Measurements from ENCODE around the gene CHST6. TPM values are rescaled to one million over a fixed set of nuclear protein-coding genes. Genes with fewer than 3 reads are reported as not detected.

CHST6 gene
- total and polyA plus RNA-seq, 2 experiments from 2014 or later = 1.2 to 3.2 TPM

DNA sequence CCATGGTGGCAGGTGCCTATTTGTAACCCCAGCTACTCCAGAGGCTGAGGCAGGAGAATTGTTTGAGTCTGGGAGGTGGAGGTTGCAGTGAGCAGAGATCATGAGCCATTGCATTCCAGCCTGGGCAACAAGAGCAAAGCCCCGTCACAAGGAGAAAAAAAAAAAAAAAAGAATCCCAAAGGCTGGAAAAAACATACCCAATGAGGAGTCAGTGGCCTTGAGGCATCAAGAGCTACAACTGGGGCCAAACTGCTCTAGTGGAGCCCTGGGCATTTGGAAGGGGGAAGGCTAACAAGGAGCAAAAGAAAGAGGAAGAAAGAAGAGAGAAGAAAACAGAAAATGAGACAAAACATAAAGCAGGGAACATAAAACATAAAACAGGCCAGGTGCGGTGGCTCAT is 6.9 kb downstream of the CHST6 start:
- no peak overlapping the region for H3K4me3 ChIP-seq
- no peak for DNase-seq (ENCODE audit: low read depth in 1 of 2, low spot score in 1 of 2)
- H3K27ac ChIP-seq = no peak overlapping the region
- TF ChIP-seq, protein P1, sequence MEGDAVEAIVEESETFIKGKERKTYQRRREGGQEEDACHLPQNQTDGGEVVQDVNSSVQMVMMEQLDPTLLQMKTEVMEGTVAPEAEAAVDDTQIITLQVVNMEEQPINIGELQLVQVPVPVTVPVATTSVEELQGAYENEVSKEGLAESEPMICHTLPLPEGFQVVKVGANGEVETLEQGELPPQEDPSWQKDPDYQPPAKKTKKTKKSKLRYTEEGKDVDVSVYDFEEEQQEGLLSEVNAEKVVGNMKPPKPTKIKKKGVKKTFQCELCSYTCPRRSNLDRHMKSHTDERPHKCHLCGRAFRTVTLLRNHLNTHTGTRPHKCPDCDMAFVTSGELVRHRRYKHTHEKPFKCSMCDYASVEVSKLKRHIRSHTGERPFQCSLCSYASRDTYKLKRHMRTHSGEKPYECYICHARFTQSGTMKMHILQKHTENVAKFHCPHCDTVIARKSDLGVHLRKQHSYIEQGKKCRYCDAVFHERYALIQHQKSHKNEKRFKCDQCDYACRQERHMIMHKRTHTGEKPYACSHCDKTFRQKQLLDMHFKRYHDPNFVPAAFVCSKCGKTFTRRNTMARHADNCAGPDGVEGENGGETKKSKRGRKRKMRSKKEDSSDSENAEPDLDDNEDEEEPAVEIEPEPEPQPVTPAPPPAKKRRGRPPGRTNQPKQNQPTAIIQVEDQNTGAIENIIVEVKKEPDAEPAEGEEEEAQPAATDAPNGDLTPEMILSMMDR (IDR thresholded peaks at IDR 0.05; ENCODE audit: low read depth, low read length) = no peak
- H3K36me3 ChIP-seq = no peaks in the 10 kb centered on the region
- no peaks in the 10 kb centered on the region for H3K4me1 ChIP-seq (ENCODE audit: low read depth)
- H3K9me3 ChIP-seq (ENCODE audit: low read depth) = no peaks in the 10 kb centered on the region
- no peaks in the 10 kb centered on the region for H3K27me3 ChIP-seq

DNA sequence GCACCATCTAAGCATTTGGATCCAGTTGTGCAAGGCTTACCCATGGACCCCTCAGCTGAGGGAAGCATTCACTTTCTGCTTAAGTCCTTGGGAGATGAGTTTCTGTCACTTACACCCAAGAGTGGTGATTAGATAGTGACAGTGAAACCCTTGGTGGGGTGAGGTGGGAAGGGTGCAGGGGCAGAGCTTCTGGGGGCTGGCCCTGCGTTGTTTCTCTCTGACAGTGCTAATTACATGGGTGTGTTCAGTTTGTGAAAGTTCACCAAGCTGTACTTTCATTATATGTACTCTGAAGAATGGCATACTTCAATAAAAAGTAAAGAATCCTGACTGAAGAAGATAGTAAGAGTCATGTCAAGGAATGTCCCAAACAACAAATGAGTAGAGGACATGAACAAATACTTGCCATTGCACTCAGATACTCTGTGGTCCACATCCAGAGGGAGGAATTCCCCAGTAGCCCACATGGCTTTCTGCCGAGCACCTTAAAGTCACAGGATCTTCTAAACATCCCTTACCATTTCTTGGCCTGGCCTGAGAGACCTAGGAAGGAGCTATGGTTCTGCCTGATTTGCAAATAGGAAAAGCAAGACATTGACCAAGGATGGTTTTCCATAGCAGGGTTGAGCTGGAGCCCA is 8.4 kb downstream of the CHST6 start:
- DNase-seq (ENCODE audit: low read depth in 1 of 2, low spot score in 1 of 2) = no peak
- Histone ChIP-seq H3K36me3 (no peaks in the 10 kb centered on the region), H3K4me1 (ENCODE audit: low read depth) (no peaks in the 10 kb centered on the region), H3K4me3 (no peak overlapping the region), H3K9me3 (ENCODE audit: low read depth) (no peaks in the 10 kb centered on the region), H3K27ac (no peak overlapping the region), H3K27me3 (no peaks in the 10 kb centered on the region)
- TF ChIP-seq, protein P1 (IDR thresholded peaks at IDR 0.05; ENCODE audit: low read depth, low read length) = no peak

DNA sequence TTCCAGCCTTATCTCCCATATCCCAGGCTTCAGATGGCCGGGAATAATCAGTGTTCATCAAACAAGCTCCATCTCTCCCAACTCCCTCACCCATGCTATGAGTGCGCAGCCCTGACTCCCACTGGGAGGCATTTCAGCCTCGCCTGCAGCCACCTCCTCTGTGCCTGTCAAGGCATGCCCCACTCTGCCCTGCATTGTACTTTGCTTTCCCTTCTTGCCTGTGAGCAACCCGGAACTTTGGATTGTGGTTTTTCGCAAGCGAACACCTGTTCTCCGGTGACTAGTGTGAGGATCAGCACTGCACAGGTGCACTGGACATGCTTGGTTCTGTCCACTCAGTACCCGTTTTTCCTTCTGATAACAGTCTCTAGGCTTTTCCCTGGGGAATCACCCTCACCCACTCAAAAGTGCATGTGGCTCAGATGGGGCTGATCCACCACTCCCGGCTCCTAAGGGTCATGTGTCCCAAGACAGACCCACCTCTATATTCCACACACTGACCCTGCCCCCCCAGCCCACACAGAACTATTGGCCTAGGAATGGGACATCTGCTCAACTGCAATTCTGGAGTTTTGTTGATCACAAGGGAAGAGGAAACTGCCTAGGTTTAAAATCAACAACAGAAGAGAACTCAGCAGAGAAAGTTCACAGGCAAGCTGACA is 9.1 kb downstream of the CHST6 start:
- DNase-seq (ENCODE audit: low read depth in 1 of 2, low spot score in 1 of 2) = no peak
- no peak overlapping the region for H3K4me3 ChIP-seq
- no peaks in the 10 kb centered on the region for H3K9me3 ChIP-seq (ENCODE audit: low read depth)
- H3K27ac ChIP-seq = no peak overlapping the region
- no peaks in the 10 kb centered on the region for H3K4me1 ChIP-seq (ENCODE audit: low read depth)
- no peaks in the 10 kb centered on the region for H3K36me3 ChIP-seq
- H3K27me3 ChIP-seq = no peaks in the 10 kb centered on the region
- TF ChIP-seq, protein P1 (IDR thresholded peaks at IDR 0.05; ENCODE audit: low read depth, low read length) = no peak

DNA sequence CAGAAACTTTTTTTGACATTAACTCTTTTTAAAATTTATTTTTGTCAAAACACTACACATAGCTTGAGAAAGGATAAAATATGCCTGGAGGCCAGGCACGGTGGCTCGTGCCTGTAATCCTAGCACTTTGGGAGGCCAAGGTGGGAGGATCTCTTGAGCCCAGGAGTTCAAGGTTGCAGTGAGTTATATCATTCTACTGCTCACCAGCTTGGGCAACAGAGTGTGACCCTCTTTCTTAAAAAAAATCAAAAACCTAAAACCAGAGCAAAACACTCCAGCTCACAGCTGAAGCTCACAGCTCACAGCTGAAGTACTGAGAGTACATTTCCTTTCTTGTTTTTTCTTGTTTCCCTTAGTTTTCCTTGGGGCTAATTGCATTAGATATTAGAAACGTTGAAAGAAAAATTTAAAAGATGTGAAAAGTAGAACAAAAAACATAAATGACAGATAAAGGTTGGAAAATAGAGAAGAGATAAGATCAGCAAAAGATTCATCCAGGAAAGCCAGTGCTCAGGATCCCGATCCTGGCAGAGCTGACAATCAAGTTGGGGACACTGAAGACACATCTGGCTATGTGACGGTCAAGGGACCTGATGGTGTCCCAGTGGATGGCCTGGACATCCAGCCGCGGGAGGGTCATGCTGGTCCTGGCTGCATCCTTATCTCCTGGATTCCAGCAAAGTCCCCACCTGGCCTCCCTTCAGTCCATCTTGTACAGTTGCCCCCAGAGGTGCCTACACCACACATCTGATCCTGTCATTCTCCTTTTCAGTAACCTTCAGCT is 9.8 kb downstream of the CHST6 start:
- Histone ChIP-seq H3K4me1 (ENCODE audit: low read depth) (no peaks in the 10 kb centered on the region), H3K27ac (no peak overlapping the region), H3K4me3 (no peak overlapping the region), H3K27me3 (no peaks in the 10 kb centered on the region), H3K36me3 (no peaks in the 10 kb centered on the region), H3K9me3 (ENCODE audit: low read depth) (no peaks in the 10 kb centered on the region)
- no peak for DNase-seq (ENCODE audit: low read depth in 1 of 2, low spot score in 1 of 2)
- TF ChIP-seq, protein P1 (IDR thresholded peaks at IDR 0.05; ENCODE audit: low read depth, low read length) = no peak

DNA sequence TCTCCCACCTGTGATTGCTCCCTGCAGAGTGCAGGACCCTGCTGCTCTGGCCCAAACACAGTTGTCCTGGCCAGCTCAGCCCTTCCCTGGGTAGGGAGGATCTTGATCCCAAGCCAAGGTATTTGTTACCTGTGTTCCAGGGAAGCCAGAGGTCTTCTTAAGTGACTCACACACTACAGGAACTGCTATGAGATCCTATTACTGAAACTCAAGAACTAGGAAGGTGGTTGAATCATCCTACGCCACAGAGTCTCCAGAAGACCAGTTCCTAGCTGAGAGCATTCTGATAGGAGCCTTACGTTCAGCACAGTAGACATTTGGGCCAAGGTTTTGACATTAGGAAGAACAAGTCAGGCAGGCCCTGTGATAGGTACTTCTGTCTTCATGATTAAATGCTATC is 12.0 kb downstream of the CHST6 start:
- no peaks in the 10 kb centered on the region for H3K9me3 ChIP-seq (ENCODE audit: low read depth)
- H3K27me3 ChIP-seq = no peaks in the 10 kb centered on the region
- TF ChIP-seq, protein P1 (IDR thresholded peaks at IDR 0.05; ENCODE audit: low read depth, low read length) = no peak
- H3K27ac ChIP-seq = no peak overlapping the region
- no peaks in the 10 kb centered on the region for H3K4me1 ChIP-seq (ENCODE audit: low read depth)
- no peak for DNase-seq (ENCODE audit: low read depth in 1 of 2, low spot score in 1 of 2)
- H3K4me3 ChIP-seq = no peak overlapping the region
- H3K36me3 ChIP-seq = no peaks in the 10 kb centered on the region
